ENCODE data around the gene ENO4.

DNA sequence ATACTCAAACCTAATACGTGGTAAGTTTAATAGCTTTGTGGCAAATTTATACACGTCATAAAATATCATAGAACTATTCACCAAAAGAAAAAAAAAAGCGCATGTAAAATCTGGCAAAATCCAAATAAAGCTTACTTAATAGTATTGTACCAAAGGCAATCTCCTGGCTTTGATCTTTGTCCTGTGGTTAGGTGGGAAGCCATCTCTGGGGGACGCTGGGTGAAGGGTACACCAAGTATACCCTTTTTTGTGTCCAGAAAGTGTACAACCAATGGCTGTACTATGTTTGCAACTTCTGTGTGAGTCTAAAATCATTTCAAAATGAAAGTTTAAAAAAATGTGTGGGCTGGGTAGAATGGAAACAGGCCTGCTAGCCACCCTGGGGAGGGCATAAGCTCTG is 47.6 kb upstream of the ENO4 start:
- TF ChIP-seq, protein P1, sequence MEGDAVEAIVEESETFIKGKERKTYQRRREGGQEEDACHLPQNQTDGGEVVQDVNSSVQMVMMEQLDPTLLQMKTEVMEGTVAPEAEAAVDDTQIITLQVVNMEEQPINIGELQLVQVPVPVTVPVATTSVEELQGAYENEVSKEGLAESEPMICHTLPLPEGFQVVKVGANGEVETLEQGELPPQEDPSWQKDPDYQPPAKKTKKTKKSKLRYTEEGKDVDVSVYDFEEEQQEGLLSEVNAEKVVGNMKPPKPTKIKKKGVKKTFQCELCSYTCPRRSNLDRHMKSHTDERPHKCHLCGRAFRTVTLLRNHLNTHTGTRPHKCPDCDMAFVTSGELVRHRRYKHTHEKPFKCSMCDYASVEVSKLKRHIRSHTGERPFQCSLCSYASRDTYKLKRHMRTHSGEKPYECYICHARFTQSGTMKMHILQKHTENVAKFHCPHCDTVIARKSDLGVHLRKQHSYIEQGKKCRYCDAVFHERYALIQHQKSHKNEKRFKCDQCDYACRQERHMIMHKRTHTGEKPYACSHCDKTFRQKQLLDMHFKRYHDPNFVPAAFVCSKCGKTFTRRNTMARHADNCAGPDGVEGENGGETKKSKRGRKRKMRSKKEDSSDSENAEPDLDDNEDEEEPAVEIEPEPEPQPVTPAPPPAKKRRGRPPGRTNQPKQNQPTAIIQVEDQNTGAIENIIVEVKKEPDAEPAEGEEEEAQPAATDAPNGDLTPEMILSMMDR (IDR thresholded peaks at IDR 0.05; ENCODE audit: insufficient read depth, low read length, poor library complexity, severe bottlenecking): no peak
- no peak for TF ChIP-seq EZH2phosphoT487 (conservative IDR thresholded peaks at IDR 0.05; ENCODE audit: low read length)
